Sigmoid colon (tissue), 7 donors: ENCODE measurements around the gene DNASE2B. TPM values are rescaled to one million over a fixed set of nuclear protein-coding genes. Genes with fewer than 3 reads are reported as not detected.

Experiments used
- DNase-seq: peaks from one replicate; pipeline ENCODE4 v3.0.0-alpha.2; 2019
- H3K27ac ChIP-seq, 4 donors: fragments of 200-600 bp; sonication (generic); one replicate each; pipeline ENCODE4 v1.5.1; 2016 to 2019; ENCODE audit warnings: mild to moderate bottlenecking in 1 of 4
- H3K27me3 ChIP-seq, 3 donors: fragments of 200-600 bp; sonication (generic); one replicate each; pipeline ENCODE4 v1.5.1; 2019; ENCODE audit warnings: mild to moderate bottlenecking in 1 of 3
- H3K36me3 ChIP-seq, 4 donors: fragments of 200-600 bp; sonication (generic); one replicate each; pipeline ENCODE4 v1.5.1; 2016 to 2019
- H3K4me1 ChIP-seq, 4 donors: fragments of 200-600 bp; sonication (generic); one replicate each; pipeline ENCODE4 v1.5.1; 2017 to 2019
- H3K4me3 ChIP-seq, 4 donors: fragments of 200-600 bp; sonication (generic); one replicate each; pipeline ENCODE4 v1.5.1; 2017 to 2019; ENCODE audit warnings: mild to moderate bottlenecking in 2 of 4, moderate library complexity in 1 of 4
- H3K9me3 ChIP-seq, 4 donors: fragments of 200-600 bp in 3 of 4; sonication (generic) in 3 of 4; one replicate each; pipeline versions ENCODE4 v1.5.1 to v1.6.1; 2013 to 2019
- CTCF ChIP-seq, 4 experiments: fragments of 450-650 bp in 3 of 4; fragments of 200-600 bp in 1 of 4; IDR thresholded peaks; one replicate each; pipeline ENCODE4 v1.5.1; 2016 to 2019; ENCODE audit warnings: antibody characterized with exemption in 4 of 4, mild to moderate bottlenecking in 3 of 4, moderate library complexity in 2 of 4
- EP300 ChIP-seq, 4 donors: sonication (generic); formaldehyde crosslinking; IDR thresholded peaks; one replicate each; pipeline ENCODE4 v1.6.1; 2017; ENCODE audit warnings: antibody characterized with exemption in 4 of 4
- POLR2A ChIP-seq, 2 donors: fragments of 450-650 bp; IDR thresholded peaks; one replicate each; pipeline ENCODE4 v1.6.1; 2016; ENCODE audit warnings: antibody characterized with exemption in 2 of 2, mild to moderate bottlenecking in 2 of 2, moderate library complexity in 2 of 2
- POLR2AphosphoS5 ChIP-seq, 4 donors: sonication (generic); formaldehyde crosslinking; IDR thresholded peaks; one replicate each; pipeline ENCODE4 v1.6.1; 2017; ENCODE audit warnings: antibody characterized with exemption in 4 of 4
- WGBS, 2 donors: extraction: QIAGEN DNeasy Blood & Tissue Kit; methylation state at CpG; one replicate each; pipeline ENCODE4 v1.1.7; 2013; 5-methylcytosine and 5-hydroxymethylcytosine counted together
- intact Hi-C: fragments of 100-400 bp; cut with DNase I; formaldehyde crosslinking; loops from one replicate; pipeline ENCODE4 v1.15.1; 2023
- polyA plus RNA-seq, 3 donors: library from polyadenylated mRNA; stranded (reverse); fragments of 200-250 nt; gene quantifications; one replicate each; pipeline ENCODE4 v1.2.3, GENCODE V29; 2013
- total RNA-seq, 4 donors: library from RNA; depleted of rRNA; stranded (reverse); fragments of >200 nt; gene quantifications; one replicate each; pipeline ENCODE4 v1.1.0, GENCODE V29; 2016
- donor health status: healthy with polysubstance abuse.
- donor health status: Bipolar disorder and iron deficiency.
- donor health status: healthy.

The DNASE2B gene
- total and polyA plus RNA-seq, 7 donors, result 0.38 to 0.99 TPM; not detected in 5

DNA sequence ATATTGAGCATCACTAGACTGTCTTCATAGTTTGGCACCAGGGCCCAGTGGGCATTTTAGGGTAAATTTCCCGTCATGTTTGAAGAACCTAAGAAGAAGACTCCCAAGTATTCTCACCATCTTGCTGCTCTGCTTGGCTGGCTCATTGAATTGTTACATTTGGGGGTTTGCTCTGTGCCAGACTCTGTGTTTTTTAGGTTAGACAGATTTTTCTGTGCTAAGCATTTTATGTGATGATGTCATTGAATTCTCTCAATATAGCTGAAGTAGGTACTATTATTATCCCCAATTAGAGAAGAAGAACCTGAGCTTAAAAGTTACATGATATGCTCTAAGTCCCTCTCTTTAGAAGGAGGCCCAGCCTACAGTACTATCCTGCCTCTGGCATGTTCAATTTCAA is 28.0 kb upstream of the DNASE2B start:
- 86 to 92% methylated on average over 1 of the region's 1 CpG for WGBS, 2 donors

GRCh38 chr1:84370831-84371394 is 27.4 kb upstream of the DNASE2B start:
- 91 to 95% methylated on average over 4 of the region's 4 CpGs for WGBS, 2 donors
- peaks cover 0 to 24% (median 16%) of the 10 kb centered on the region in 4 donors for H3K4me1 ChIP-seq
- no peaks in the 10 kb centered on the region for H3K36me3 ChIP-seq
- intact Hi-C loops, result no loop called here
- TF ChIP-seq EP300 (IDR thresholded peaks at IDR 0.05) (no peak), POLR2A (IDR thresholded peaks at IDR 0.05) (no peak), CTCF (IDR thresholded peaks at IDR 0.05) (no peak), POLR2AphosphoS5 (IDR thresholded peaks at IDR 0.05) (no peak)
- no peak for DNase-seq
- no peak overlapping the region for H3K4me3 ChIP-seq
- no peaks in the 10 kb centered on the region for H3K9me3 ChIP-seq
- no peaks in the 10 kb centered on the region for H3K27me3 ChIP-seq
- no peak overlapping the region for H3K27ac ChIP-seq

More for the DNA sequence above, 28.0 kb upstream of the DNASE2B start:
- H3K27me3 ChIP-seq, result no peaks in the 10 kb centered on the region
- H3K4me3 ChIP-seq, result no peak overlapping the region
- H3K27ac ChIP-seq, result no peak overlapping the region
- no peaks in the 10 kb centered on the region for H3K36me3 ChIP-seq
- no peaks in the 10 kb centered on the region for H3K9me3 ChIP-seq
- intact Hi-C loops, result no loop called here
- no peak for DNase-seq
- TF ChIP-seq EP300 (IDR thresholded peaks at IDR 0.05) (no peak), CTCF (IDR thresholded peaks at IDR 0.05) (no peak), POLR2A (IDR thresholded peaks at IDR 0.05) (no peak), POLR2AphosphoS5 (IDR thresholded peaks at IDR 0.05) (no peak)
- peaks cover 0 to 25% (median 14%) of the 10 kb centered on the region in 4 donors for H3K4me1 ChIP-seq

- no peak overlapping the region for H3K4me3 ChIP-seq
- H3K36me3 ChIP-seq, result no peaks in the 10 kb centered on the region
- H3K9me3 ChIP-seq, result no peaks in the 10 kb centered on the region
- H3K27ac ChIP-seq, result no peak overlapping the region
- intact Hi-C loops, result no loop called here
- no peaks in the 10 kb centered on the region for H3K27me3 ChIP-seq
- TF ChIP-seq POLR2AphosphoS5 (IDR thresholded peaks at IDR 0.05) (no peak), POLR2A (IDR thresholded peaks at IDR 0.05) (no peak), EP300 (IDR thresholded peaks at IDR 0.05) (no peak), CTCF (IDR thresholded peaks at IDR 0.05) (no peak)
- no peak for DNase-seq
- WGBS, 2 donors, result 44 to 46% methylated on average over 2 of the region's 2 CpGs
- peaks cover 0 to 34% (median 13%) of the 10 kb centered on the region in 4 donors for H3K4me1 ChIP-seq
Measured at GRCh38 chr1:84373436-84374141, 24.7 kb upstream of the DNASE2B start.

GRCh38 chr1:84374991-84375696 is 23.1 kb upstream of the DNASE2B start:
- H3K27ac ChIP-seq, result peak overlapping the region in 3 of 4 donors; percentile 22 to 38 (median 27)
- intact Hi-C loops, result no loop called here
- 87 to 92% methylated on average over 5 of the region's 5 CpGs for WGBS, 2 donors
- H3K27me3 ChIP-seq, result no peaks in the 10 kb centered on the region
- no peaks in the 10 kb centered on the region for H3K9me3 ChIP-seq
- H3K4me3 ChIP-seq, result no peak overlapping the region
- H3K36me3 ChIP-seq, result no peaks in the 10 kb centered on the region
- H3K4me1 ChIP-seq, result peaks cover 0 to 34% (median 13%) of the 10 kb centered on the region in 4 donors
- TF ChIP-seq POLR2AphosphoS5 (IDR thresholded peaks at IDR 0.05), result no peak
- TF ChIP-seq CTCF (IDR thresholded peaks at IDR 0.05), result no peak
- TF ChIP-seq POLR2A (IDR thresholded peaks at IDR 0.05), result no peak
- TF ChIP-seq EP300 (IDR thresholded peaks at IDR 0.05), result no peak
- no peak for DNase-seq
